A549 (cell line): Measurements from ENCODE around the gene CD4. TPM values are rescaled to one million over a fixed set of nuclear protein-coding genes. Genes with fewer than 3 reads are reported as not detected.

Experiments used
- ATAC-seq, 2 experiments: fragments of 200-7000 bp in 1 of 2; fragments of >200 bp in 1 of 2; cut with Nextera tagmentation in 1 of 2; cut with Tn5 transposase in 1 of 2; 3 replicates each; pipeline versions ENCODE4 v1.8.0 to v1.9.1; 2018 to 2020; ENCODE audit warnings: mild to moderate bottlenecking in 1 of 2, moderate library complexity in 1 of 2
- CTCF ChIA-PET: fragments of 300-600 bp; sonication (Branson Sonifier 250); formaldehyde crosslinking; extraction: SDS; loops from one replicate; lab custom pipeline; 2021; ENCODE audit warnings: antibody characterized with exemption, inconsistent platforms; lab: Yijun Ruan, JAX
- POLR2A ChIA-PET: fragments of 350-600 bp; formaldehyde crosslinking; extraction: SDS; loops from one replicate; lab custom pipeline; 2021; ENCODE audit warnings: antibody characterized with exemption, inconsistent platforms; lab: Yijun Ruan, JAX
- DNase-seq, 2 experiments: peaks; one replicate each; pipeline versions ENCODE4 v3.0.0 to v3.0.0-alpha.2; 2011 to 2016; ENCODE audit warnings: low read depth in 1 of 2, low spot score in 1 of 2
- FAIRE-seq: peaks from 2 replicates; lab custom pipeline; 2011; peaks lifted over from hg19 to GRCh38; lab: Jason Lieb, UNC
- H3K27ac ChIP-seq, 2 experiments: fragments of >200 bp; sonication (Bioruptor Twin); formaldehyde crosslinking; 3 replicates each; pipeline ENCODE4 v1.5.1; 2016 to 2017
- H3K4me1 ChIP-seq: fragments of >200 bp; sonication (Bioruptor Twin); formaldehyde crosslinking; 3 replicates; pipeline ENCODE4 v1.6.1; 2016
- H3K4me2 ChIP-seq: fragments of >200 bp; sonication (Bioruptor Twin); formaldehyde crosslinking; 3 replicates; pipeline ENCODE4 v1.6.1; 2016
- H3K4me3 ChIP-seq: fragments of >200 bp; sonication (Bioruptor Twin); formaldehyde crosslinking; 3 replicates; pipeline ENCODE4 v1.5.1; 2016
- H3K9me3 ChIP-seq: fragments of >200 bp; sonication (Bioruptor Twin); formaldehyde crosslinking; 3 replicates; pipeline ENCODE4 v1.6.1; 2016
- BCL3 ChIP-seq: fragments of >200 bp; sonication (Bioruptor Twin); formaldehyde crosslinking; IDR thresholded peaks from 3 replicates; pipeline ENCODE4 v1.6.1; 2016
- CHD2 ChIP-seq: fragments of 150-350 bp; IDR thresholded peaks from 2 replicates; pipeline ENCODE4 v1.6.1; 2014; ENCODE audit warnings: low read length; ENCODE audit not compliant: partially characterized antibody
- CTCF ChIP-seq: fragments of >200 bp; sonication (Bioruptor Twin); formaldehyde crosslinking; IDR thresholded peaks from 3 replicates; pipeline ENCODE4 v1.5.1; 2016
- EHMT2 ChIP-seq: fragments of 200-600 bp; sonication (generic); IDR thresholded peaks from 2 replicates; pipeline ENCODE4 v1.6.1; 2016; ENCODE audit warnings: antibody characterized with exemption, low read depth, mild to moderate bottlenecking, moderate library complexity
- EP300 ChIP-seq, 2 experiments: fragments of >200 bp; sonication (Bioruptor Twin); formaldehyde crosslinking; IDR thresholded peaks; 2 replicates in 1 of 2; 3 replicates in 1 of 2; pipeline ENCODE4 v1.6.1; 2016 to 2017
- FOSL2 ChIP-seq, 2 experiments: fragments of 450-650 bp in 1 of 2; fragments of >200 bp in 1 of 2; sonication (Bioruptor Twin) in 1 of 2; formaldehyde crosslinking; IDR thresholded peaks; 2 replicates each; pipeline versions ENCODE4 v1.5.0 to v1.6.1; 2016 to 2020; ENCODE audit warnings: mild to moderate bottlenecking in 1 of 2, moderate library complexity in 1 of 2
- GATA3 ChIP-seq: IDR thresholded peaks from 2 replicates; pipeline ENCODE4 v1.6.1; 2012; ENCODE audit warnings: borderline replicate concordance
- HDAC2 ChIP-seq: fragments of 200-600 bp; sonication (generic); IDR thresholded peaks from 2 replicates; pipeline ENCODE4 v1.6.1; 2016
- HOXB13 ChIP-seq: fragments of 250-450 bp; sonication (Bioruptor Pico); IDR thresholded peaks from 2 replicates; pipeline ENCODE4 v1.5.0; 2020; ENCODE audit warnings: low read depth, mild to moderate bottlenecking, moderate library complexity
- JUN ChIP-seq, 2 experiments: fragments of >200 bp; sonication (Bioruptor Twin); formaldehyde crosslinking; IDR thresholded peaks; 2 replicates in 1 of 2; 3 replicates in 1 of 2; pipeline ENCODE4 v1.6.1; 2016 to 2017
- MAFK ChIP-seq: fragments of 450-650 bp; IDR thresholded peaks from 2 replicates; pipeline ENCODE4 v1.6.1; 2014; ENCODE audit not compliant: partially characterized antibody
- MAX ChIP-seq: IDR thresholded peaks from 2 replicates; pipeline ENCODE4 v1.6.1; 2012
- NFE2L2 ChIP-seq: fragments of 150-350 bp; conservative IDR thresholded peaks from 2 replicates; pipeline ENCODE4 v1.6.1; 2014; ENCODE audit warnings: low read length
- POLR2AphosphoS2 ChIP-seq: conservative IDR thresholded peaks from 2 replicates; pipeline ENCODE4 v1.6.1; 2012; ENCODE audit warnings: low read length, improper control_type of control experiment, inconsistent platforms
- REST ChIP-seq: fragments of 200-600 bp; sonication (generic); IDR thresholded peaks from 2 replicates; pipeline ENCODE4 v1.6.1; 2016; ENCODE audit warnings: antibody characterized with exemption, mild to moderate bottlenecking, moderate library complexity
- RFX5 ChIP-seq: fragments of 450-650 bp; IDR thresholded peaks from 2 replicates; pipeline ENCODE4 v1.7.1; 2014; ENCODE audit warnings: antibody characterized with exemption, mild to moderate bottlenecking, moderate library complexity
- RNF2 ChIP-seq: fragments of 200-600 bp; sonication (generic); IDR thresholded peaks from 2 replicates; pipeline ENCODE4 v1.6.1; 2016; ENCODE audit warnings: low read depth, mild to moderate bottlenecking, antibody characterized with exemption, moderate library complexity, borderline replicate concordance
- USF2 ChIP-seq: fragments of 450-650 bp; IDR thresholded peaks from 2 replicates; pipeline ENCODE4 v1.6.1; 2014; ENCODE audit warnings: antibody characterized with exemption
- ZNF302 ChIP-seq: fragments of 250-450 bp; sonication (Bioruptor Pico); IDR thresholded peaks from 2 replicates; pipeline ENCODE4 v1.9.0; 2021; ENCODE audit warnings: inconsistent platforms, mild to moderate bottlenecking, moderate library complexity
- WGBS: methylation state at CpG from one replicate; pipeline ENCODE4 v1.1.6; 2017; ENCODE audit errors: missing lambda C conversion rate; 5-methylcytosine and 5-hydroxymethylcytosine counted together
- polyA plus RNA-seq, 4 experiments: library from polyadenylated mRNA; depleted of rRNA in 3 of 4; stranded (reverse); fragments of >200 nt; fragmentation: RNase III in 1 of 4; extraction: RNeasy Plus Mini Kit Qiagen cat#74134 plus additional on column Dnase treatment in 1 of 4; gene quantifications; 2 replicates in 3 of 4; 3 replicates in 1 of 4; pipeline ENCODE4 v1.2.3, GENCODE V29; 2011 to 2017

The CD4 gene
- polyA plus RNA-seq, 2 of the 4 experiments (the other 2 are of a cell fraction), result 0.03 TPM; not detected in 1

- TF ChIP-seq USF2 (no peak), HOXB13 (CRISPR knock-in tag) (no peak), RFX5 (no peak), MAX (no peak), CHD2 (no peak), ZNF302 (CRISPR knock-in tag) (no peak), JUN (IDR thresholded peaks at IDR 0.05) (no peak), HDAC2 (no peak), REST (no peak), EP300 (IDR thresholded peaks at IDR 0.05) (no peak), GATA3 (no peak), MAFK (no peak), BCL3 (no peak), FOSL2 (IDR thresholded peaks at IDR 0.05) (no peak), FOSL2 (CRISPR knock-in tag; IDR thresholded peaks at IDR 0.05) (no peak), POLR2AphosphoS2 (no peak), EHMT2 (no peak), CTCF (no peak), RNF2 (no peak), NFE2L2 (no peak)
- no peak for DNase-seq
- ChIA-PET CTCF (interaction anchor here (1.0 to 2.2 kb wide), 3 partner anchors 9 to 30 kb away, joined by 3 to 15 read pairs (median 3); partner anchors contain the start of gene SPSB2), POLR2A (no interaction called here)
- H3K4me3 ChIP-seq, result no peak overlapping the region
- no peak for FAIRE-seq
- no peak overlapping the region for H3K4me2 ChIP-seq
- ATAC-seq, result no peak
- no peak overlapping the region for H3K27ac ChIP-seq
- WGBS, result 89% methylated on average over 11 of the region's 11 CpGs
- peaks cover 10% of the 10 kb centered on the region for H3K4me1 ChIP-seq
- H3K9me3 ChIP-seq, result no peaks in the 10 kb centered on the region
These were observed 73.7 kb downstream of the CD4 start for GRCh38 chr12:6863033-6863432.
